Smooth muscle cell of the umbilical artery (primary cell): ENCODE data around the gene ESX1. TPM values are rescaled to one million over a fixed set of nuclear protein-coding genes. Genes with fewer than 3 reads are reported as not detected.

Source experiments
- total RNA-seq: library from RNA; depleted of rRNA; stranded (reverse); fragments of >200 nt; gene quantifications from 2 replicates; pipeline ENCODE4 v1.2.3, GENCODE V29; 2014

ESX1 gene
- total RNA-seq, result not detected in 2 replicates

GRCh38 chrX:104254442-104255115 is at the start of gene ESX1:
Gene ESX1 (minus strand): TSS chrX:104254933. CDS start chrX:104254849, 84 bp downstream.

Other genes with a start within 250 kb of the ESX1 start
- not detected in 2 replicates for gene H2BW1, start 241.2 kb downstream of the ESX1 start, total RNA-seq
- gene H2BW2, start 215.0 kb downstream of the ESX1 start, total RNA-seq, result not detected in 2 replicates
- gene TMSB15C, start 178.7 kb downstream of the ESX1 start, total RNA-seq, result 3.6 TPM in 2 replicates
- 0.30 and 0.88 TPM in 2 replicates for gene ZCCHC18, start 142.4 kb downstream of the ESX1 start, total RNA-seq
- 9.1 and 9.8 TPM in 2 replicates for gene SLC25A53, start 97.9 kb downstream of the ESX1 start, total RNA-seq
- 25.5 and 27.5 TPM in 2 replicates for gene FAM199X, start 88.5 kb downstream of the ESX1 start, total RNA-seq